ENCODE data around the gene NMRK2.
"Not testable (repeated sequence)": the region's sequence is repeated elsewhere in the genome, so short reads cannot be mapped to it uniquely, and the experiment has no call there.

NMRK2 gene

GRCh38 chr19:3964256-3965194 is 31.7 kb downstream of the NMRK2 start:
- DNase-seq = no peak

- DNase-seq = no peak
Observed at GRCh38 chr19:3966051-3967017, 33.5 kb downstream of the NMRK2 start.

DNA sequence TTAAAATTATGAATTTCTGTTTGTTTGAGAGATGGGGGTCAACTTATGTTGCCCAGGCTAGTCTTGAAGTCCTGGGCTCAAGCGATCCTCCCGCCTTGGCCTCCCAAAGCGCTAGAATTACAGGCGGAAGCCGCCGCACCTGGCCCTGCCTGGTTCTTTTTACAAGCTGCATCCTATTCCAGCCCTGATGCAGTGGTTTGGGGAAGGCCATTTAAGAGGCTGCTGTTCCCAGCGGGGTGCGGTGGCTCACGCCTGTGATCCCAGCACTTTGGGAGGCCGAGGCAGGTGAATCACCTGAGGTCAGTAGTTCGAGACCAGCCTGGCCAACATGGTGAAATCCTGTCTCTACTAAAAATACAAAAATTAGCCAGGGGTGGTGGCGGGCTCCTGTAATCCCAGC is 35.1 kb downstream of the NMRK2 start:
- not testable (repeated sequence) for DNase-seq

GRCh38 chr19:3968556-3969434 is 35.9 kb downstream of the NMRK2 start:
- DNase-seq = no peak

DNA sequence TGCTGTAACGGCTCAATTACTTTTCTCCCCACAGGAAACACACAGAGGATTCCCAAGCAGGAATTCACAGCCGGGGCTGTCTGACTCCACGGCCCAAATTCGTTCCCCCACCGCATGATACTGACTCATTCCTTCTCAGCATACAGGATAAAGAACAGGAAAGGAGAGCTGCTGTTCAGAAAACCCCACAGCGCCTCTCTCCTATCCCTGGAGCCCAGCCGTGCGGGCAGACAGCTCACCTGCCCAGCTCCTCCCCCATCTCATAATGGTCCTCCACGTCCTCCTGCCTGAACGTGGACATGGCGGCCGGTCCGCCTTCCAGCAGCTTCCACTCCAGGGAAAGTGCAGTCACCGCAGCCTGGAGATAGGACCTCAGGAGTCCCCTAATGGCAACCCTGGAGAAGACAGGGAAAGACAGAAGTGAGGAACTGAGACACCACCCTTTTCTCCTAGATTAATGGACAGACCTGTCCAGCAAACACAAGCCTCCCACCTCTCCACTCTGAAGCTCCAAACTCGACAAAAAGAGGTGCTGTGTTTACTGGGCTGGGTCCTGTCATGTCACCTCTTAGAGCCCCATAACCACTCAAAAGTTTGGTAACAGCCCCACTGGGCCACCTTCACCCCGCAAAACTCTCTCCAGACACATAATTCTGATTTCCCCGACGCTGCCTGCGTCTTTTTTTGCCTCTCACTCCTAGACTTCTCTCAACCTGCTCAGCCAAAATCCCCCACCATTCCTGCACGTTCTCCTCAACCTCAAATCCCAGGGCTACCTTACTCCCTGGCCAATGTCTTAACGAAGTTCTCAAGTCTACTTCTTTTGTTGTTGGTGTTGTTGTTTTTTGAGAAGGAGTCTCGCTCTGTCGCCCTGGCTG is 36.8 kb downstream of the NMRK2 start:
- no peak for DNase-seq

DNA sequence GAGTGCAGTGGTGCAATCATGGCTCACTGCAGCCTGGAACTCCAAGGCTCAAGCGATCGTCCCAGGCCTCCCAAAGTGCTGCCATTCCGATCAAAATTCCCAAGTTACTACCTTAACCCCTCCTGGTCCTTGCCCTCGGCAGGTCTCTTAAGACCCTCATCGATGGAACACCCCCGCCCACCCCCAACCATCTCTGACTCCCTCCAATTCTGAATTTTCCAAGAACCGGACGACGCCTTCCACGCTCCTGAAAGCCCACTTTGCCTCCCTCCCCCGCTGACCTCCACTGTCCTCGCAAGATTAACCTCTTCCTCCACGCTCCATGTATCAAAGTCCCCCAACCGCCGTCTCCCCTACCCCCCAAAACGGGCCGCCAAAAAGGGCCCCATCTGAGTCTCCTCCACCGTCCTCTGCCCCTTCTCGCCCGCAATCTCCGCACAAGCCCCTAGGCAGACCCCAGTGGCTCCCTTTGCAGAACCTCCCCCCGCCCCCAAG is 37.5 kb downstream of the NMRK2 start:
- DNase-seq = no peak

- peak; percentile 86 for DNase-seq
Observed at GRCh38 chr19:3970808-3971598, 38.1 kb downstream of the NMRK2 start, which contains the start of gene DAPK3. Gene DAPK3, minus strand, starts transcription at chr19:3971099. Its CDS starts 1,364 bp downstream, at chr19:3969735.

DNA sequence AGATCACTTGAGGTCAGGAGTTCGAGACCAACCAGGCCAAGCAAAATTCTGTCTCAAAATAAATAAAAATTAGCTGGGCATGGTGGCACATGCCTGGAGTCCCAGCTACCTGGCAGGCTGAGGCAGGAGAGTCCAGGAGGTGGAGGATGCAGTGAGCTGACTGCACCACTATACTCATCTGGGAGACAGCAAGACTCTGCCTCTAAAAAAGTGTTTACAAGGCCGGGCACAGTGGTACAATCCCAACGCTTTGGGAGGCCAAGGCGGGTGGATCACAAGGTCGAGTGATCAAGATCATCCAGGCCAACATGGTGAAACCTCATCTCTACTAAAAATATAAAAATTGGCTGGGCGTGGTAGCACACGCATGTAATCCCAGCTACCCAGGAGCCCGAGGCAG is 42.3 kb downstream of the NMRK2 start:
- DNase-seq = no peak

- no peak for DNase-seq
Observed at GRCh38 chr19:3975637-3976087, 42.8 kb downstream of the NMRK2 start.

GRCh38 chr19:3976495-3977241 is 43.8 kb downstream of the NMRK2 start:
- DNase-seq = no peak

DNA sequence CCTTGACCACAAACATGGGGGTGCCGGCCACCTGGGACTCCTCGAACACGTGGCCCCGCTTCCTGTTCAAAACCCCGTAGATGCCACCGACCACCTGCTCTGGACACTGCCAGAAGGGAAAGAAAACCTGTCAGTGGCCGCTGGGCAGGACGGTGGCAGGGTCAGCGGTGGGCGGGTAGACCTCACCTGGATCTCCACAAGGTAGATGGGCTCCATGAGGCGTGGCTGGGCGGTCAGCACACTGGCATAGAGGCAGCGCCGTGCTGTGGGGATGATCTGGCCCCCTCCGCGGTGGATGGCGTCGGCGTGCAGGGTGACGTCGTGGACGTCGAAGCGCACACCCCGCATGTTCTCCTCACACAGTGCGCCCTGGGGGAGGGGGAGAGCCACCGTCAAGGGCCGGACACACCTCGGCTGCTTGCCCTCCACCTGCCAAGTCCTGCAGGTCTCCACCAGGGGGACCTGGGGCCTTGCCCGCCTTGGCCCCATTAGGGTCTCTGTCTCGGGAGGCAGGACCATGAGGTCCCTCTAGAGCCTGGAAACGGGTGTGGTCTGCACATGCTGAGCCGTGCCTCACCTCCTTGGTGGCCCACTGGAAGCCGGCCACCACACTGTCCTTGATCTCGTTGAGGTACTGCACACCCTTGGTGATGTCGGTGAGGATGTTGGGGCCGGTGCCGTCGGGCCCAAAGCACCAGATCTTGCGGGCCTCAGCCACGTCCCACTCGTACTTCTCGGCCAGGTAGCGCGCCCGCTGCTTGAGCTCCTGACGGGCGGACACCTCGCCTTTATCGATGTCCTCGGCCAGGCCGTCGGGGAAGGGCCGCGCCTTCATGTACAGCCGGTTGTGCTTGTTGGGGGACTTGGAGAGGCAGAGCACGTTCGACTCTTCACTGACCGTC is 44.6 kb downstream of the NMRK2 start:
- no peak for DNase-seq

- no peak for DNase-seq
Observed at GRCh38 chr19:3978145-3978544, 45.3 kb downstream of the NMRK2 start.

GRCh38 chr19:3979289-3979673 is 46.4 kb downstream of the NMRK2 start:
- no peak for DNase-seq

DNA sequence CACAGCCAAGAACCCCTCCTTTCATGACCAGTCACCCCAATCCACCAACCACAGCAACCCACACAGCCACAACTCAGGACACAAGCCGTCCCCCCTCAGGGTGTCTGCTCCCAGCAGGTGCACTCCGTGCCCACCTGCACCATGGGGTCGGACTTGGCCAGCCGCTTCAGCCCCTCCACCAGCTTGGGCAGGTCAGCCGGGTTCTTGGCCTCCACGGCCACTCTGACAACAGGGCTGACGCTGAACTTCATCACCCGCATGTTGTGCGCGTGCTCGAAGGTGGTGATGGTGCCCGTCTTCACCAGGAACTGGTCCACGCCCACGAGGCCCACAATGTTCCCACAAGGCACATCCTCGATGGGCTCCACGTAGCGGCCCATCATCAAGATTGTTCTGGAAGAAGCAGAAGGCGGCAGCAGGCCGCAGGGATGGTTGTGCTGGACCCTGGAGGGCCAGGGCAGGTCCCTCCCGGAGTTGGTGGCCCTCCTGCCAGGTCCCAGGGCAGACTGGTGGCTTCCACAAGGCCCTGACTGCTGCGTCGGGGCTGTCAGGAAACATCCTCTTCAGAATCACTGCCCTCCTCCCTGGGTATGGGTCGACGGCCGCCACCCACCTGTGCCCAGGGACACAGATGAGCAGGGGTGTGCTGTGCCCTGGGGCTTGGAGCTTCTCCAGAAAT is 46.9 kb downstream of the NMRK2 start:
- DNase-seq = no peak

GRCh38 chr19:3980353-3981251 is 47.7 kb downstream of the NMRK2 start:
- no peak for DNase-seq

DNA sequence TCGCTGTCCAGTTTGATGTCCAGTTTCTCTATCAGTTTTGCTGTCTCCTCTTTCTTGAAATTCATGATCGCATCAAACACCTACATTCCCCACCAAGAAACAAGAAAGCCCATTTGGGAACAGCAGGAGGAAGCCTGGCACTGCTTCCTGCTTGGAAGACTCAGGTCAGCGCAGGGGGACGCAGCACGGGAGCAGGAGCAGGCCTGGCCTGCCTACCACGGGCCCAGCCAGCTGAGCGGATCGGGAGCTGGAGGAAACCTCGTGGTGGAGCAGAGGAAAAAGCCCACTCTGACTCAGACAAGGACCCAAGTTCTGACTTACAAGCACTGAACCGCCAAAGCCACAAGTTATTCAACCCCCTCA is 48.5 kb downstream of the NMRK2 start:
- DNase-seq = no peak

Data from activated T-cell treated with anti-CD3 and anti-CD28 coated beads for 4 hours (primary cell).